HTR-8/SVneo (cell line): ENCODE results near the gene SPTBN1.

Experiments
- DNase-seq: peaks from one replicate; pipeline ENCODE4 v3.0.0; 2011; ENCODE audit warnings: low spot score, mixed read lengths; ENCODE audit not compliant: insufficient read length
- FAIRE-seq: peaks from 2 replicates; lab custom pipeline; 2011; peaks lifted over from hg19 to GRCh38; lab: Jason Lieb, UNC

SPTBN1 gene

DNA sequence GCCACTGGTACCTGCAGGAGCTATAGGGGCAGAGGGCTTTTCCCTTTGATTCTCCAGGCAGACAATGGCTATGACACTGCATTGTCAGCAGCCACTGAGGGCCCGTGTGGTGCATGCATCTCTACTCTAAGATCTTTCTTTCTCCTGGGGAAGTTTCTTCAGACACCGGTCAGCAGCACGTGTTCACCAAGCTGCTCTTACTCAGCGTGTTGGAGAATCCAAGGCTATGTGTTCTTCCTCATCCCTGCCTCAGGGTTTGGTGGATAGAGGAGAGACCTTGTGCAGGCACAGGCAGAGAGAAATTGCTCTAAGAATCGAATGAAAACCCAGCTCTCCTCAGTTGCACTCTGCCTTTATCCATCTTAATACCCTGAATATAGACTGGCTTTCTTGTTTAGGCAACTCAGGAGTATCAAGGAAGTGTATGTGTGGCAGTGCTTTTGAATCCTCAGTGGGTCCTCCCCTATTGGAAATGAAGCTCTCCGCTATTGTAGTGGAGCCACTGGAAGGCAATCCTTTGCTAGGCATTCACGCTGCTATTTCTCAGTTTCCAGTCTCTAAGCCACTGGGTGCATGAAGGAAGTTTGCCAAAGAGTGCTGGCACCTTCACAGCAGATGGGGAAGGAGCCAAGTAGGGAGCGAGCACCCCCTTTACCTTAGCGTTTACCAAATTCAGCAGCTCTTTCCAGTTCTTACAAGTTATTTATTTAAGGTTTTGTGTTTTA is 180.4 kb downstream of the SPTBN1 start:
- DNase-seq: no peak
- FAIRE-seq: no peak

- DNase-seq (no peak), FAIRE-seq (no peak)
Observed at GRCh38 chr2:54638103-54638502, 182.0 kb downstream of the SPTBN1 start.

GRCh38 chr2:54638774-54639187 is 182.7 kb downstream of the SPTBN1 start:
- no peak for FAIRE-seq

GRCh38 chr2:54639609-54640008 is 183.5 kb downstream of the SPTBN1 start:
- DNase-seq: no peak
- FAIRE-seq: no peak

More at GRCh38 chr2:54638774-54639187, 182.7 kb downstream of the SPTBN1 start:
- no peak for DNase-seq

- no peak for DNase-seq
- FAIRE-seq: no peak
Observed at GRCh38 chr2:54640834-54641540, 184.9 kb downstream of the SPTBN1 start.

DNA sequence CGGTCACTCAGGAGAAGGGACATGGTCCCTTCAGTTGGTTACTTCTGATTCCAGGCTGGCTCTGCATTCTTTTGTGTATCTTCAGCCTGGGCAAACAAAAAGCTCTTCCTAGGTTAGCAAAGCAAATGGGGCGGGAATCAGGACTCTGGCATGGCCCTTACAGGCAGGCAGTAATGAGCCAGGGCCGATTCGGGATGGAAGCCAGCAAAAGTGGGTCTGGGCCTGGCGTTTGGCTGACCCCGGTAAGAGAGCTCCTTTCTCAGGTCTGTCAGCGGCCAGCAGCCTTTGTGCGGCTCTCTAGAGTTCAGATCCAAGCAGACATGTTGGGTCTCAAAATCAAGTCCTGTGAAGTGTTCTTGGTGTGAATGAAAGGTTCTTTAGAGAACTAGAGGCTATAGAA is 185.9 kb downstream of the SPTBN1 start:
- FAIRE-seq: no peak
- DNase-seq: no peak

GRCh38 chr2:54642677-54643430 is 186.7 kb downstream of the SPTBN1 start:
- DNase-seq: no peak
- no peak for FAIRE-seq

DNA sequence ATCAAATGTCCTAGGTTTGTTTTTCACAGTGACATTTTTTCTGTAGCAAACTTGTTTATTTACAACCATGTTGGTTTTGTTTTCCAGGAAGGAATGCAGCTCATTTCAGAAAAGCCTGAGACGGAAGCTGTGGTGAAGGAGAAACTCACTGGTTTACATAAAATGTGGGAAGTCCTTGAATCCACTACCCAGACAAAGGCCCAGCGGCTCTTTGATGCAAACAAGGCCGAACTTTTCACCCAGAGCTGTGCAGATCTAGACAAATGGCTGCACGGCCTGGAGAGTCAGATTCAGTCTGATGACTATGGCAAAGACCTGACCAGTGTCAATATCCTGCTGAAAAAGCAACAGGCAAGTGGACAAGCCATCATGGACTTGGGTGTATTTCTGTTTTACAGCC is 188.1 kb downstream of the SPTBN1 start:
- no peak for DNase-seq

DNA sequence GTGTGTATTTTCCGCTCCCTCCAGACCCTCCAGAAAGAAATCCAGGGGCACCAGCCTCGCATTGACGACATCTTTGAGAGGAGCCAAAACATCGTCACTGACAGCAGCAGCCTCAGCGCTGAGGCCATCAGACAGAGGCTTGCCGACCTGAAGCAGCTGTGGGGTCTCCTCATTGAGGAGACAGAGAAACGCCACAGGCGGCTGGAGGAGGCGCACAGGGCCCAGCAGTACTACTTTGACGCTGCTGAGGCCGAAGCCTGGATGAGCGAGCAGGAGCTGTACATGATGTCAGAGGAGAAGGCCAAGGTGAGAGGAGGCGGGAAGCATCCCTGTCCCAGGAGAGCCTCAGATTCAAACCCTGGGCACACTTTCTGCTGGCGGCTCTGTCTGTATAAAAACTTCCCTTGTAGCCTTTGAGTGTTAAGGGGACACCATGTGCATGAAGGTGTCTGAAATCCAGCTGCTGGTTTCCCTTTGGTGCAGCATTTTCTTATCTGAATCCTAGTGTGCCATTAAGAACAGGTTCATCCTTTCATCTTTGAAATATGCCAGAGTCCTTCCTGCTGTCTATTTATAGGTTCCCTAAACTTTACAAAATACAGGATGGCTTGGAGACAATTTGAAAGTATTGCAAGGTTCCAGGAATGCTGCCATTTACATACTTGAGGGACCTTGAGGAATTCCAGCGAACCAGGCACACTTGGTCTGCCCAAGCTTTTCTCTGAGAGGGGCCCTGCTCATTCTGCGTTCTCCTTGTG is 190.2 kb downstream of the SPTBN1 start:
- no peak for DNase-seq
- no peak for FAIRE-seq

More for the DNA sequence above, 188.1 kb downstream of the SPTBN1 start:
- no peak for FAIRE-seq

DNA sequence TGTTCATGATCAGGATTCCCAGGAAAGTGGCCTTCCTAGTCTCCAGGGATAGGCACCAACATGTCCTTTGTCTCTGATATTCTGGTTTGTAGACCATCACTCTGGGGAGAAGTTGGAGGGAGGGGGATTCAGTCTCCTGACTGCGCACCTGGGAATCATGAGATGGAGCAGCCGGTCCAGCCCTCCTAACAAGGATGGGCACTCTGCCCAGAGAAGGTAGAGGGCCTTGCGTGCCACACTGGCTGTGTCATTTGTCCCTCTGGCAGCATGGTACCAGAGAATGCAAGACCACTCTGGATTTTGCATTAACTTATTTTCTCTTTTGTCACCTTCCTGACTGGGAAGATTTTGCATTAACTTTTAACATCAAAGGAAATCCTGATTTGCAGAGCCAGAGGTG is 192.1 kb downstream of the SPTBN1 start:
- no peak for FAIRE-seq
- no peak for DNase-seq

GRCh38 chr2:54649191-54649590 is 193.1 kb downstream of the SPTBN1 start:
- FAIRE-seq (no peak), DNase-seq (no peak)

DNA sequence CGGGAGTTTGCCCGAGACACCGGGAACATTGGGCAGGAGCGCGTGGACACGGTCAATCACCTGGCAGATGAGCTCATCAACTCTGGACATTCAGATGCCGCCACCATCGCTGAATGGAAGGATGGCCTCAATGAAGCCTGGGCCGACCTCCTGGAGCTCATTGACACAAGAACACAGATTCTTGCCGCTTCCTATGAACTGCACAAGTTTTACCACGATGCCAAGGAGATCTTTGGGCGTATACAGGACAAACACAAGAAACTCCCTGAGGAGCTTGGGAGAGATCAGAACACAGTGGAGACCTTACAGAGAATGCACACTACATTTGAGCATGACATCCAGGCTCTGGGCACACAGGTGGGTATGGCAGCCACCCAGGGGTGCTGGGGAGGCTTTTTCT is 193.5 kb downstream of the SPTBN1 start:
- FAIRE-seq (no peak), DNase-seq (no peak)

- no peak for DNase-seq
- FAIRE-seq: no peak
Observed at GRCh38 chr2:54650612-54651011, 194.5 kb downstream of the SPTBN1 start.

DNA sequence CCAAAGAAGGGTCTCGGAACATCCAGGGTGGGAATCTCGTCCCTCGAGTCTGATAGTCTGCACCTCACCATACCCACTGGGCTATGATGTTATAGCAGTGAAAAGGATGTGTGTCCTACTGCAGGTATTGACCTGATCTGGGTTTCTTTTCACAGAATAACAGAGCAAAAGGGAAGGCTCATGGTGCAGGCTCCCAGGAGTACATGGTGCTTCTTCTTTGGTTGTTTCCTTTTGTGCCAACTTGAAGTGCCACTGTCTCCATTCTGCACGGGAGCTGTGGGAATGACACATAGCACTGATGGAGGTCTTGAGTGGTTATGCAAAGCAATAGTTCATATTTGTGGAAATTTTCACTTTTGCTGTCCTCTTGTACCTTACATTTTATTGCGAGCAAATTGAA is 195.2 kb downstream of the SPTBN1 start:
- FAIRE-seq (no peak), DNase-seq (no peak)

DNA sequence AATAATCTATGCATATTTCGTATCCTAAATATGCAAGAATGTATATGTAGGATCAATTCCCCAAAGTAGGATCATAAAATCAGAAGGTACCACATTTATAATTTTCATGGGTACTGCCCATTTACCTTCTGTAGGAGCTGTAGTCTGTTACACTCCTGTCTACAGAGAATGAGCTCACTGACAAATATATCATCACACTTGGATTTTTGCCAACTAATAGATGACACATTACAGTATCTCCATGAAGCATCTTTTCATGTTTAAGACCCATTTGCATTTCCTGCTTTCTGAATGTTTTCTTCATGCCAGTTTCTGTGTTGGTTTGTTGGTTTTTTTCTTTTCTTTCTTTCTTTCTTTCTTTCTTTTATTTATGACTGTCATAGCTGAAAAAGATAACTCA is 196.4 kb downstream of the SPTBN1 start:
- DNase-seq (no peak), FAIRE-seq (no peak)

DNA sequence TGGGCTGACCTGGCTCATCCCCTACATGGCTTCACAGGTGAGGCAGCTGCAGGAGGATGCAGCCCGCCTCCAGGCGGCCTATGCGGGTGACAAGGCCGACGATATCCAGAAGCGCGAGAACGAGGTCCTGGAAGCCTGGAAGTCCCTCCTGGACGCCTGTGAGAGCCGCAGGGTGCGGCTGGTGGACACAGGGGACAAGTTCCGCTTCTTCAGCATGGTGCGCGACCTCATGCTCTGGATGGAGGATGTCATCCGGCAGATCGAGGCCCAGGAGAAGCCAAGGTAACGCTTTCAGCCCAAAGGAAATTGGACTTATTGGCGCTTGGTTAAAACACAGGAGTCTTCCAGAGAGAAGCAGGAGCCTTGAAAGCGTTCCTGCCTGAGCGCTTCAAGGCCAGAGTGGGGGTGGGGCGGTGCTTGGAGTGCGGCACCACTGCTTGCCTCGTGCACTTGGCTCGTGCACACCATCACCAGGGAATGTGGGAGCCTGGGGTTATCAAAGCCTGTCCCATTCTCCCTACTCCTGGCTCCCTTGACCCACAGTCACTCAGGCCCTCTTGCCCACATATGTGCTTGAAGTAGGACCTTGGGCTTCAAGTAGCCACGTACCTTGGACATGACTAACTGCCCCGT is 197.6 kb downstream of the SPTBN1 start:
- DNase-seq (no peak), FAIRE-seq (no peak)

DNA sequence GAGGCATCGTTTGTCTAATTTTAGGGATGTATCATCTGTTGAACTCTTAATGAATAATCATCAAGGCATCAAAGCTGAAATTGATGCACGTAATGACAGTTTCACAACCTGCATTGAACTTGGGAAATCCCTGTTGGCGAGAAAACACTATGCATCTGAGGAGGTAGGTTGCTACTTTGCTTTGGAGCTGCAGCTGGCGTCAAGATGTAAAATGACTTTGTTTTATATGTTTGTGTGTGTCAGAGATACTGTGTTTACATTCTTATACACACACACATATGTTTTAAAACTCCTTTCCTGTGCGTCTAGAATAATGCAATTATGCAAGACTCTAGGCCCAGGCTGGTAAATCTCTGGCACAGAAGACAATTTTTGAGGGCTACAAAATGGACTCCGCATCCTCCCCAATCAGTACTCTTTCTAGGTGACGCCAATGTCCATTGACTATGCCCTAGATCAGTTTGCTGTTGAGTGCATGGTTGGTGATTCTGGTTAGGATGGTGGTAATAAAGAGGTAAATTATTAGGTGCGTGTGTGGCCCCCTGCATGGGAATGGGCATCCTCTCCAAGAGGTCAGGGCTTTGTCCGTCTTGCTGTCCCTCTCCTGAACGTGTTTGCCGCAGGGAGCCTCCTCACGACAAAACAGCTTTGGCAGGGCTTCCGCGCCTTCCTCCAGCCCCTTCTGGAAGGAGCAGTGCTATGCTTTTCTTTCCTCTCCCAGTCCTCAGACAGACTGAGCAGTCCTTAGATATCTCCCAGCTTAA is 199.1 kb downstream of the SPTBN1 start:
- FAIRE-seq (peak; percentile 76), DNase-seq (no peak)

DNA sequence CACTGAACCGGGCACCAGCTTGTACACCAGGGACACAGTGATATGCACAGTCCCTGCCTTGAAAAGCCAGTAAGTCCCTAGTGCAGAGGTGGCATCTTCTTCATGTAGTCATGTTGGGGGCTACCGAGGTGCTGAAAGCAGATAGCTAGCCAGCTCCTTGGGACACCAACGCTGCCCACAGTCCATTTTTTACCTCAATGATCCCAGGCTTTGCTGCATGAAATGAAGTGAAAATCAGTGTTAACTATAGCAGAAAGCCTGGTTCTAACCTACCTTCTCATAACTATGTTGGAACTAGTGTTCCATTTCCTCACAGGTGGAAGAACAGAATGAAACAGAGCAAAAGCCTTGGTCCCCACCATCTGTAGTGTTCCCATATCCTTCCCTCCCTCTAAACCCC is 200.7 kb downstream of the SPTBN1 start:
- FAIRE-seq (no peak), DNase-seq (no peak)

- FAIRE-seq (peak; percentile 33), DNase-seq (peak; percentile 43)
Observed at GRCh38 chr2:54657664-54658083, 201.5 kb downstream of the SPTBN1 start.
